Measurements from ENCODE around the gene SLC43A1. TPM values are rescaled to one million over a fixed set of nuclear protein-coding genes. Genes with fewer than 3 reads are reported as not detected.

Gene SLC43A1
- polyA plus RNA-seq, 3 donors = 5.4 to 6.2 (median 5.8) TPM

DNA sequence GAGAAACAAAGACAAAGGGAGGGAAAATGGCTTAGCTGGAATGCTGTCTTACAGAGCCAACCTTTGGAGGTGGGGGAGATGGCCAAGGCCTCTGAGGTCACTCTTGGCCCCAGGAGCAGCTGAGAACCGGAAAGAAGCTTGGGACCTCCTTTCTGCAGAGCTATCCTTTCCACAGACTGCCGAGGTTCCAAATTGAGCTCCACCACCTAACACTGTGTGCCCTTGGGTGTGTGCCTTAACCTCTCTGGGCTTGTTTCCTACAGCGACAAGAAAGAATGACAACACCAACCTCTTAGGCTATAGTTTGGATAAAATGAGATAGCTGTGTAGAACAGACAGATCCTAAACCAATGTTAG lies 32.0 kb downstream of the SLC43A1 start:
- WGBS (ENCODE audit: insufficient coverage) = 89% methylated on average over 1 of the region's 3 CpGs
- DNase-seq = no peak

More for the DNA sequence above, 32.0 kb downstream of the SLC43A1 start:
- Mint-ChIP-seq H3K9me3 (peaks cover 0 to 7% (median 2%) of the 10 kb centered on the region in 7 donors), H3K36me3 (peaks cover 8 to 16% of the 10 kb centered on the region in 2 donors), H3K4me1 (peaks cover 49% of the 10 kb centered on the region), H3K27ac (peak overlapping the region in 2 of 7 donors; percentile 33 to 41), H3K27me3 (ENCODE audit: low read depth in 3 of 3) (peaks cover 12 to 27% (median 15%) of the 10 kb centered on the region in 3 donors), H3K4me3 (peak overlapping the region; percentile 41 to 80)
- Histone ChIP-seq H3K79me2 (ENCODE audit: insufficient read depth, low read length) (no peaks in the 10 kb centered on the region), H4K20me1 (ENCODE audit: insufficient read depth, low read length) (no peaks in the 10 kb centered on the region), H3K27me3 (ENCODE audit: control insufficient read depth in 2 of 2, insufficient read depth in 2 of 2, low read length in 2 of 2) (peaks cover 7 to 14% of the 10 kb centered on the region in 2 donors), H3K9ac (ENCODE audit: insufficient read depth, low read length, poor library complexity, severe bottlenecking) (no peak overlapping the region), H2AFZ (ENCODE audit: insufficient read depth, low read depth, low read length, poor library complexity, severe bottlenecking) (no peak overlapping the region), H3K4me2 (replicated peaks; ENCODE audit: extremely low read depth, low read length, poor library complexity, severe bottlenecking) (peak overlapping the region; percentile 86), H3K27ac (ENCODE audit: low read depth in 1 of 2, low read length in 2 of 2) (no peak overlapping the region), H3K36me3 (replicated peaks in 1 of 2; ENCODE audit: control insufficient read depth in 1 of 2, insufficient read depth in 2 of 2, low read length in 2 of 2) (peaks cover 3 to 13% of the 10 kb centered on the region in 2 donors), H3K4me3 (replicated peaks in 1 of 3; ENCODE audit: low read depth in 2 of 3, low read length in 3 of 3) (peak overlapping the region in 1 of 3 experiments; percentile 72), H3K9me3 (replicated peaks in 1 of 2; ENCODE audit: control insufficient read depth in 1 of 2, insufficient read depth in 1 of 2, low read length in 2 of 2) (no peaks in the 10 kb centered on the region), H3K4me1 (ENCODE audit: control insufficient read depth in 1 of 2, insufficient read depth in 2 of 2, low read length in 2 of 2) (peaks cover 47 to 49% of the 10 kb centered on the region in 2 donors)
- no peak for TF ChIP-seq CTCF (IDR thresholded peaks at IDR 0.05)
- intact Hi-C loops (cut with micrococcal nuclease) = loop anchor here (5.0 kb wide), 1 partner anchor 136 kb away; no protein-coding TSS in a partner anchor
